Stimulated activated CD8-positive, alpha-beta memory T cell treated with anti-CD3 and anti-CD28 coated beads, Interleukin-4, amount 100 ng/mL, for 48 hours (primary cell): ENCODE results near the gene BLCAP.
A peak's percentile ranks its signal among the peaks of the same experiment; 100 is the strongest.

Source experiments
- DNase-seq: peaks from one replicate; pipeline ENCODE4 v3.0.0-alpha.2; 2020

BLCAP gene

DNA sequence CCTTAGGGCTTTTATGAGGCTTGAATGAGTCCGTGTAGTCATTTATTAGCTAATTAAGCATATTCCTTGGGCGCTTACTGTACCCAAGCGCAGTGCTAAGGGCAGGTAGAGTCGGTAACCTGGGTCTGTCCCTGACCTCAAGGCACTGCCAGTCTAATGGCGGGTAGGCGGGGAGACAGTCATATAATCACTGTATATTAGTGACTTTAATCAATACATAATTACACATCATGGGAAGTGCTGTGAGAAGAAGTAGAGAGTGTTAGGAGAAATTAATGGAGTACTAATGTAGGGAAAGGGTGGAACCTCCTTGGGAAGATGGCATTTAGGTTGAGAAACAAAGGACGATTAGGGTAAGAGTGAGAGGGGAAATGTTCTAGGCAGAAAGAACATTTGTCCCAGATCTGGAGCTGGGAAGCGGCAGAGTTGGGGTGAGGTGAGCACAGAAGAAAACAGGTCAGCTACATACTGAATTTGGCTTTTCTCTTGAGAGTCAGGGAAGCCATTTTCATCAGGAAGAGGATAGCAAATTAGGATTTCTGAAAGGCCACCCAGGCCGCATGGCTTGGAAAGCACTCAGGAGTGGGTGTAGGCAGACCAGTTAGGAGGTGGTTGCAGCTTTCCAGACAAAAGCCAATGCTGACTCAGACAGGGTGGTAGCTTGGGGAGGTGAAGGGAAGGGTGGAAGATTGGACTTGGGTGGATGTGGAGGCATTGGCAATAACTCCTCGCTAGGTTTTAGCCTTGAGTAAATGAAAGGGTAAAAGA lies 954 bp upstream of the BLCAP start:
- no peak for DNase-seq

DNA sequence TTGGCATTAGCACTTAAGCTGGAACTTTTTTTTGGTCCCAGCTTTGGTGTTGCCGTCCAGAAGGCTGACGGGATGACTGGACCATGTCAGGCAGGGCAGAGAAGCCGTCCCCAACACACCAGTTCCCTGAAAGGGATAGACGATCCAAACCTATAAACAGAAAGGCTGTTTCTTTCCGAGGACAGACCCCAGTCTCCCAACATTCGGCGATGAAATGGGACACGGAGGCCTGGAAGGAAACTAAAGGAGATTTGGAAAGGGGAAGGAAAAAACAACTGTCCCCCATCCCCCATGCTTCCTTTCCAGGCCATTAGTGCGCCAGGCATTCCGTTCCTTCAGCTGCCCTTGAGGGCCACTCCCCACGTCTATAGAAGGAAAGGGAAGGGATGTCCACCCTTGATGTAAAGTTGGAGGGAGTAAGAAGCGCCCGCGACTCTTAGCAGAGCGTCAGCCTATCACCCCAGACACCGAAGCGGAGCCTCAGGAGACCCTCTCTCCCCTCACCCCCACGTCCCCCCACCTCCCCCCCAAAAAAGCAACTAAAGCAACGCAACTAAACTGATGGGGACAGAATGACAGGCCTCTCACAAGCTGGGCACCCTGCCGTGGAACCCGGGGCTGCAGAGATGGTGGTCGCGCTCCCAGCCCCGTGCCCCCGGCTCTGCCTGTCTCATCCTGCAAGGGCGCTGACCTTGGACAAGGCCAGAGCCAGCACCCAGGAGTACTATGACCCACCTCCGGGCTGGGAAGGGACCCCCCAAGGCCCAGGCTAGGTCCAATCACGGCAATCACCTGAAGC lies 638 bp downstream of the BLCAP start:
- DNase-seq: no peak

- no peak for DNase-seq
Measured at GRCh38 chr20:37526238-37526838, 1.3 kb downstream of the BLCAP start.

- no peak for DNase-seq
Measured at GRCh38 chr20:37525810-37526209, 1.9 kb downstream of the BLCAP start.

DNA sequence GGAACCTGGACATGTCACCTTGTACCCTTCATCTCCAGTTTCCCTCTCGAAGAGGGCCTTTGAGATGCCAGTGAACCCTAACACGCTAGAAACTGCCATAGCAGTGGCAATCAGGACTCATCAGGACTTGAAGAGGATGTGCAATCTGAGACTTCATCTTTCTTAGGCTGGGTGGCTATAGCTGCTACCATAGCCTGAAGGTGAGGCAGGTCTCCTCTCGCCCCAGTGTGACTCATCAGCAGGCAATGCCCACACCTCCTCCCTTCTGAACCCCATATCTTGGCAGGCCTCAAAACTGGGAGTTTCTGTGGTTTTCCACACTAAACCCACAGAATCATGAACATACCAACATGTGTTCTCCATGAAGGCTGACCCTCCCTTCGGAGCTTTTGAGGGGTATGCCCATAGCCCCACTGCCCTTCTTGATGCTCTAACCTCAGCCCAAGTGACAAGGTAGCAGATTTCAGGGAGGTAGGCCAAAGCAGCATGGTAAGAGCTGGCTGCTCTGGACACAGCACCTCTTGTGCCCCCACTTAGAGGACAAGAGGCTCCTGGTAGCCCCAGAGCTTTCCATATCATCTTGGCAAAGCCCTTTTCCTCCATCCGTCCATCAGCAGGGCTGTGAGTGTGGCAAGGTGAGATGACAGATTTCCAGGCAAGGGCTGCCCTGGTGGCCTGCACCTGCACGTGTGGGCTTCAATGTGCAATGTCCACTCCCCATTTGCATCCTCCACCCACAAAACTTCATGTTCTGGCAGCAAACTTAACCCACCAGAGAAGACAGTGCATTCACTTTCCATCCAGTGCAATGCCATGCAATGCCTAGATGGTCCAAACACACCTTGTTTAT lies 2.6 kb downstream of the BLCAP start:
- peak; percentile 50 for DNase-seq

GRCh38 chr20:37523911-37524700 lies 3.6 kb downstream of the BLCAP start:
- no peak for DNase-seq

- no peak for DNase-seq
Measured at GRCh38 chr20:37523012-37523391, 4.7 kb downstream of the BLCAP start.

DNA sequence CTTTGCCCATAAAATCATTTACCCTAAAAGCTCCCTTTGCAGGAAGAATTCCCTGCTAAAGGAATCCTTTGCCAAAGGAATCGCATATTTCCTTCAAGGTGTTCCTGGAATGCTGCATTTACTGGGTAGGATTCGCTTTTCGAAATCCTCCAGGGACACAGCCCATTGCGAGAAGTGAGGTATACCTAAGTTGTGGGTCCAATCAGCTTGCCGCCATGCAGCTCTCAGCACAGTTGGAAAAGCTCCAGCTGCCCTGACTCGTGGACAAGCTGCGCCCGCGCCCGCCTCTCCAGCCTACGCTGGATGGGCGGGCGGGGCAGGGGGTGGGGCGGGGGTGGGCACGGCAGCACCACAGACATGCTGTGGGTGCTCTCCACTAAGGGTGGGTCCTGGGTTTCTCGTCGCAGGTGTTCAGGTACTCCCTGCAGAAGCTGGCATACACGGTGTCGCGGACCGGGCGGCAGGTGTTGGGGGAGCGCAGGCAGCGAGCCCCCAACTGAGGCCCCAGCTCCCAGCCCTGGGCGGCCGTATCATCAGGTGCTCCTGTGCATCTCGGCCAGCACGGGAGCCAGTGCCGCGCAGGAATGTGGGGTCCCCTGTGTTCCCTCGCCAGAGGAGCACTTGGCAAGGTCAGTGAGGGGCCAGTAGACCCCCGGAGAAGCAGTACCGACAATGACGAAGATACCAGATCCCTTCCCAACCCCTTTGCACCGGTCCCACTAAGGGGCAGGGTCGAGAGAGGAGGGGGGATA lies 5.2 kb downstream of the BLCAP start:
- DNase-seq: no peak

DNA sequence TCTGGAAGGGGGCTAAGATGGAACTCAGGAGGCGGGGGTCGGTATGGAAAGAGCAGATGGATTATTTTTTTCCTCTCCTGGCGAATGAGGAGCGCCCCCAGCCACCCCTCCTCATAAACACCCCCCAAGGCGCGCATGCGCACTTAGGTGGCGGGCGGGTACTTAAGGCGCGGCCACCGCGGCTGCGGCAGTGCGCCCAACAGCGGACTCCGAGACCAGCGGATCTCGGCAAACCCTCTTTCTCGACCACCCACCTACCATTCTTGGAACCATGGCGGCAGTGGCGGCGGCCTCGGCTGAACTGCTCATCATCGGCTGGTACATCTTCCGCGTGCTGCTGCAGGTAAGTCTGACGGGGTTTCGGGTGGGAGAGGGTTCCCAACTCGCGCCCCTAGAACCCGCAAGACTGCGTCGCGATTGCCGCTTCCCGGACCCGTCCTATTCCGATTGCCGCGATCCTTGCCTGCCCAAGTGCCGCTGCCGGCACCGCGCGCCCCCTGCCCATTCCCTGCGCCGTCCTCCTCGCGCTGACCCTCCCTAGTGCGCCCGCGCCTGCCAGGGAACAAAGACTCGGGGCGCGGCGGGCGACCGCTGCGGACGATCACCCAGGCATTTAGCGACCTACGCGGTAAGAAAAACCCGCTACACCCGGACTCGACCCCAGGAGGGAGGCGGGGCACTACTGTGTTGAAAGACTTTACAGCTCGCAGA lies 6.5 kb downstream of the BLCAP start, which contains the start of gene NNAT:
NNAT (plus strand) TSS at position 190 of the 711 bp plus-strand sequence; CDS start at position 272, 82 bp downstream.
- no peak for DNase-seq

DNA sequence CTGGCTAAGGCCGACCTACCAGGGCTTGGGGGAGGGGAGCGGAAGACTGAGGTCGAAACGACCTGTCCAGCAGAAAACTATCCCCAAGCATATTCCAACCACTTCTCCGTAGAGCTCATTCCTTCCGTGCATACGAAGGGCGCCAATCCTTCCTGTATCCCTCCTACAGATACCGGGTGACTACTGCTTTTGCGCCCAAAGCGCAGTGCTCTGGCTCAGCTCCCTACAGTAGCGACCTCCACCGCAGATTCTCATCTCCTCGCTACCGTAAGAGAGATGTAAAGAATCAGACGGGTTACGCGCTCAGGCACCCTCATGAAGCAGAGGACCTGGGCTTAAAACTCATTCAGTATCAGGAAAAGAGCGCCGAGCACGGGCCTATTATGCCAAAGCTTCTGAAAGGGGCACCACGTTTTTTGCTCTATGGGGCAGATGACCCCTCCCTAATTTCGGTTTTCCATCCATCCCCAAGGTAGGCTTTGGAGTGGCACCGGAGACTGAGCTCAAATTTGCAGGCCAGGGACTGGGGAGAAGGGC lies 7.2 kb downstream of the BLCAP start:
- no peak for DNase-seq

DNA sequence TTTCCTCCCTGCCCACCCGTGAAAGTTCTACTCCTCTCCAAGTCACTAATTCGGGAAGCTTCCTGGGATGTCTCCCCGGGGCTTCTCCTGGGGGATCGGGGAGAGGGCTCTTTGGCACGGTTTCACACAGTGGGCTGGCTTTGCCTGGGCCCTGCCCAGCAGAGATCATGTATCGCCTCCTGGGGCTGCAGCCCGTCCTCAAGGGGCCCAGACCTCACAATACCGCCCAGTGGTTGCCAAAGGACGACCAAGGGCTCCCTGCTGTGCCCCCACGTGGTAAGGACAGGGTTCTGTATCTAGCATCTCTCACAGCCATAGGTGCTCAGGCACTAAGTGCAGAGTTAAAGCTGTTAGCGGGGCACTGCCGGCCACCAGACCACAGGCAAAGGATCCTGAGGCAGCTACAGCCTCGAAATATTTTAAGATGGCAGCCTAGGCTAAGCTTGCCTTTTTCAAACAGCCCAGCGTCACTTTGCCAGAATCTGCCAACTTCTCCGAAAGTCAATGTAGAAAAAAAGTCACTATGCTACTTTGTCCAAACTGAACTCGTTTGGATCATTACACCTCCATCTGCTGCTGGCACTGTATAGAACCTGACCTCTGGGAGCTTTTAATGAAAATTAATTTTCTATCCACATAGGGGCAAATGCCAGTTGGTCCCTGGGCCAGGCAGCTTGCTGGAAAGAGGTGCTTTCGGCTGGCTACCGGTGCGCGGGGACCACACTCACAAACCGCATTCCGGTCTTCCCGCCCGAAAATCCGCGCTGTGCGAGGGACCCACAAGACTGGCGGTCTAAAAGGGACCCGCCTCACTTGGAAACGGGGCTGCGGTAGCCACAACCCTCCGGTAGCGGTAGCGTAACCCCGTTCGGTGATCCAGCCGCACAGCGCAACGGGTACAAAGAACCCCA lies 7.9 kb downstream of the BLCAP start:
- DNase-seq: no peak

- no peak for DNase-seq
Measured at GRCh38 chr20:37518606-37519507, 8.8 kb downstream of the BLCAP start.

GRCh38 chr20:37518059-37518458 lies 9.6 kb downstream of the BLCAP start:
- DNase-seq: no peak

DNA sequence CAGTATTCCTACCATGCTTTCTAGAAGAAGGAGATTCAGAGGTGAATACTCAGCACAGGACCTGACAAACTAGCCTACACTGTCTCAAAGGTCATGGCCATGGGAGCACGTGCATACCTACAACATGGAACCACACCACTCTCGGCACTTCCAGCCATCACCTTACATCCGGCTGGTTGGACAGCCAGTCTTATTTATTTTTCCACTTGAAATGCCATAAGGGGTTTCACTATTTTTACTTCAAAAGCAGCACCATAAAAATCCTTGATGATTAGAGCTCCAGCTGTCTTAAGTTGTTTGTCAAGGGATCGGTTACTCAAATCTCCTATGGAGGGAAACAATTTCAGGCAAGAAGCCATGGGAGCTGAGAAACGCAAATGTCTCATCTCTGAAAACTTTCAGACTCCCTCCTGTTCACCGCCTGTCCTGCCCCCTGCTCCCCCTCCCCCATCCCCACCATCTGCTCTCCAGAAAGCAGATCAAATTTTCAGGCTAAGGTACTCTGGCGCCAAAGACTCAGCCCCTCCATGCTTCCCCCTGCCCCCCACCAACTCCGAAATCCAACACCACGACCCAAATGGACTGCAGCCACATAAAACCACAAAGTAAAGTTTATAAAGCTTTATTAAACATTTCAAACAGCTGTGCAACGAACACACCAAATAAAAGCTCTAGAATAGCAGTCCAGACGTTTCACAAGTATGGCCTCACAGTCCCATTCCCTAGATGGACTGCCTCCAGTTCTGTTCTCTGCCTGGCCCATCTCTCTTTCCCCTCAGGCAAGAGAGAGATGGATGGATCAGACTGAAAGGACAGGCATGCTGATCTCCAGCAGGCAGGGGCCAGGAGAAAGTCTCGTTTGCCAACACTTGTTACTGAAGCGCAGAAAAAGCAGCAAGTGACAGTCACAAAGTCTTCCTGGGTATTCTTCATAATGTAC lies 10.6 kb downstream of the BLCAP start:
- DNase-seq: no peak

- DNase-seq: no peak
Measured at GRCh38 chr20:37515876-37516275, 11.8 kb downstream of the BLCAP start.

- no peak for DNase-seq
Measured at GRCh38 chr20:37513779-37514359, 13.8 kb downstream of the BLCAP start.
